Keratinocyte (primary cell): ENCODE measurements around the gene LIN28B. TPM values are rescaled to one million over a fixed set of nuclear protein-coding genes. Genes with fewer than 3 reads are reported as not detected.
A peak's percentile ranks its signal among the peaks of the same experiment; 100 is the strongest.

Experiments used
- DNase-seq: peaks from one replicate; pipeline ENCODE4 v3.0.0-alpha.2; 2011; ENCODE audit warnings: low read depth, missing footprints, low spot score
- FAIRE-seq: peaks from 2 replicates; lab custom pipeline; 2011; peaks lifted over from hg19 to GRCh38; lab: Jason Lieb, UNC
- H2AFZ ChIP-seq: 2 replicates; pipeline ENCODE4 v1.6.0; 2012; ENCODE audit warnings: low read length, control low read depth, inconsistent platforms; ENCODE audit not compliant: control insufficient read depth
- H3K27ac ChIP-seq: 2 replicates; pipeline ENCODE4 v1.5.1; 2011; ENCODE audit warnings: low read length; ENCODE audit not compliant: control insufficient read depth, insufficient read depth
- H3K27me3 ChIP-seq: 3 replicates; pipeline ENCODE4 v1.6.0; 2011; ENCODE audit warnings: low read length; ENCODE audit not compliant: control insufficient read depth, insufficient read depth; ENCODE audit errors: extremely low read depth
- H3K36me3 ChIP-seq, 2 experiments: 2 replicates in 1 of 2; 3 replicates in 1 of 2; pipeline ENCODE4 v1.5.1; 2011; ENCODE audit warnings: low read length in 2 of 2, mild to moderate bottlenecking in 1 of 2; ENCODE audit not compliant: control insufficient read depth in 2 of 2, insufficient read depth in 2 of 2; ENCODE audit errors: extremely low read depth in 1 of 2
- H3K4me1 ChIP-seq: 3 replicates; pipeline ENCODE4 v1.5.1; 2011; ENCODE audit warnings: low read length; ENCODE audit not compliant: control insufficient read depth, insufficient read depth; ENCODE audit errors: extremely low read depth
- H3K4me2 ChIP-seq: 3 replicates; pipeline ENCODE4 v1.6.0; 2011; ENCODE audit warnings: low read depth, low read length; ENCODE audit not compliant: control insufficient read depth, insufficient read depth; ENCODE audit errors: extremely low read depth
- H3K4me3 ChIP-seq, 3 experiments: fragments of 200-600 bp in 1 of 3; sonication (generic) in 1 of 3; 2 replicates in 2 of 3; 3 replicates in 1 of 3; pipeline ENCODE4 v1.5.1; 2011 to 2016; ENCODE audit warnings: low read length in 3 of 3, mild to moderate bottlenecking in 3 of 3, control low read depth in 2 of 3, inconsistent platforms in 1 of 3, low read depth in 1 of 3, mixed read lengths in 1 of 3, mixed run types in 1 of 3, moderate library complexity in 1 of 3; ENCODE audit not compliant: control insufficient read depth in 2 of 3, insufficient read depth in 2 of 3; ENCODE audit errors: extremely low read depth in 1 of 3
- H3K79me2 ChIP-seq: 2 replicates; pipeline ENCODE4 v1.6.0; 2012; ENCODE audit warnings: low read length; ENCODE audit not compliant: control insufficient read depth, insufficient read depth
- H3K9ac ChIP-seq: 3 replicates; pipeline ENCODE4 v1.6.0; 2011; ENCODE audit warnings: low read length; ENCODE audit not compliant: control insufficient read depth, insufficient read depth; ENCODE audit errors: extremely low read depth
- H3K9me1 ChIP-seq: 3 replicates; pipeline ENCODE4 v1.6.0; 2011; ENCODE audit warnings: low read length; ENCODE audit not compliant: control insufficient read depth, insufficient read depth; ENCODE audit errors: extremely low read depth
- H3K9me3 ChIP-seq: 2 replicates; pipeline ENCODE4 v1.5.1; 2012; ENCODE audit warnings: low read depth, low read length; ENCODE audit not compliant: control insufficient read depth
- H4K20me1 ChIP-seq: 3 replicates; pipeline ENCODE4 v1.6.0; 2011; ENCODE audit warnings: low read length; ENCODE audit not compliant: control insufficient read depth, insufficient read depth; ENCODE audit errors: extremely low read depth
- CTCF ChIP-seq, 3 experiments: IDR thresholded peaks in 1 of 3; conservative IDR thresholded peaks in 1 of 3; optimal IDR thresholded peaks in 1 of 3; 2 replicates in 2 of 3; 3 replicates in 1 of 3; pipeline versions ENCODE3 to v1.5.1; 2011; ENCODE audit warnings: low read length in 3 of 3, mild to moderate bottlenecking in 3 of 3, moderate library complexity in 2 of 3, control low read depth in 1 of 3, inconsistent platforms in 1 of 3; ENCODE audit not compliant: insufficient read depth in 2 of 3; ENCODE audit errors: extremely low read depth in 1 of 3
- EZH2 ChIP-seq: IDR thresholded peaks from one replicate; pipeline ENCODE4 v1.6.1; 2012; ENCODE audit warnings: inconsistent platforms, mild to moderate bottlenecking, low read length, moderate library complexity
- dilution Hi-C: fragments of 300-500 bp; cut with MboI; formaldehyde crosslinking; loops from one replicate; pipeline ENCODE4 v1.7.0; 2020; ENCODE audit warnings: low sequenced_read_pairs; ENCODE audit not compliant: extremely low pct_ligation_motif_present
- polyA plus RNA-seq, 5 experiments: library from polyadenylated mRNA; depleted of rRNA in 3 of 5; stranded (reverse) in 3 of 5; stranded (forward) in 1 of 5; unstranded in 1 of 5; fragments of >200 nt; gene quantifications; 1 replicate in 1 of 5; 2 replicates in 3 of 5; 3 replicates in 1 of 5; pipeline versions ENCODE4 v1.2.1 to v1.2.3, GENCODE V29; 2011 to 2012; ENCODE audit warnings: missing spikeins in 2 of 5, low read depth in 1 of 5, low replicate concordance in 1 of 5

LIN28B gene
- polyA plus RNA-seq, 1 donor (not counting 4 experiments of a cell fraction or from before 2014, with no cell fraction given): not detected

- no peak for FAIRE-seq
- DNase-seq: no peak
- Histone ChIP-seq H3K36me3 (no peaks in the 10 kb centered on the region), H3K79me2 (no peaks in the 10 kb centered on the region), H3K4me1 (no peaks in the 10 kb centered on the region), H3K9ac (no peak overlapping the region), H3K9me3 (no peaks in the 10 kb centered on the region), H3K4me2 (no peak overlapping the region), H3K4me3 (no peak overlapping the region), H3K9me1 (no peaks in the 10 kb centered on the region), H3K27me3 (no peaks in the 10 kb centered on the region), H3K27ac (no peak overlapping the region), H4K20me1 (no peaks in the 10 kb centered on the region), H2AFZ (no peak overlapping the region)
- TF ChIP-seq CTCF (optimal IDR thresholded peaks at IDR 0.05 in 1 of 3, IDR thresholded peaks at IDR 0.05 in 1 of 3, conservative IDR thresholded peaks at IDR 0.05 in 1 of 3; ENCODE audit: extremely low read depth in 1 of 3, insufficient read depth in 2 of 3, low read length in 3 of 3): peak in 2 of 3 experiments; percentile 10 to 21
- no peak for TF ChIP-seq EZH2
- dilution Hi-C loops: no loop called here
Measured at GRCh38 chr6:105112577-105112976, 155.7 kb downstream of the LIN28B start.

GRCh38 chr6:105113422-105113821 is 156.5 kb downstream of the LIN28B start:
- Histone ChIP-seq H3K27me3 (no peaks in the 10 kb centered on the region), H3K9ac (no peak overlapping the region), H3K79me2 (no peaks in the 10 kb centered on the region), H3K9me3 (no peaks in the 10 kb centered on the region), H4K20me1 (no peaks in the 10 kb centered on the region), H2AFZ (no peak overlapping the region), H3K27ac (no peak overlapping the region), H3K4me1 (no peaks in the 10 kb centered on the region), H3K36me3 (no peaks in the 10 kb centered on the region), H3K4me2 (no peak overlapping the region), H3K9me1 (no peaks in the 10 kb centered on the region), H3K4me3 (no peak overlapping the region)
- DNase-seq: no peak
- FAIRE-seq: no peak
- dilution Hi-C loops: no loop called here
- TF ChIP-seq EZH2: no peak
- TF ChIP-seq CTCF (optimal IDR thresholded peaks at IDR 0.05 in 1 of 3, IDR thresholded peaks at IDR 0.05 in 1 of 3, conservative IDR thresholded peaks at IDR 0.05 in 1 of 3; ENCODE audit: extremely low read depth in 1 of 3, insufficient read depth in 2 of 3, low read length in 3 of 3): no peak
